DND-41 (cell line): ENCODE data around the gene SLC2A6.

Source experiments
- ATAC-seq: fragments of 200-7000 bp; cut with Tn5 transposase; 3 replicates; pipeline ENCODE4 v1.9.1; 2021; ENCODE audit warnings: low read depth; ENCODE audit not compliant: insufficient read depth
- DNase-seq: peaks from one replicate; pipeline ENCODE4 v3.0.0-alpha.2; 2020
- H2AFZ ChIP-seq: 2 replicates; pipeline ENCODE4 v1.6.0; 2012; ENCODE audit warnings: low read depth, low read length
- H3K27ac ChIP-seq: 2 replicates; pipeline ENCODE4 v1.5.1; 2012; ENCODE audit warnings: low read length, inconsistent platforms
- H3K27me3 ChIP-seq: fragments of 200-600 bp; sonication (generic); 2 replicates; pipeline ENCODE4 v1.6.0; 2012; ENCODE audit warnings: low read length, mild to moderate bottlenecking, inconsistent platforms; ENCODE audit not compliant: insufficient read depth, poor library complexity
- H3K36me3 ChIP-seq: 2 replicates; pipeline ENCODE4 v1.5.1; 2012; ENCODE audit warnings: low read length, inconsistent platforms; ENCODE audit not compliant: insufficient read depth
- H3K4me1 ChIP-seq: 2 replicates; pipeline ENCODE4 v1.5.1; 2012; ENCODE audit warnings: mild to moderate bottlenecking, low read length; ENCODE audit not compliant: insufficient read depth
- H3K4me2 ChIP-seq: 2 replicates; pipeline ENCODE4 v1.6.0; 2012; ENCODE audit warnings: mild to moderate bottlenecking, moderate library complexity, low read length, inconsistent platforms; ENCODE audit not compliant: insufficient read depth
- H3K4me3 ChIP-seq, 2 experiments: fragments of 200-600 bp in 1 of 2; shearing (Covaris generic) in 1 of 2; 2 replicates each; pipeline ENCODE4 v1.5.1; 2012 to 2016; ENCODE audit warnings: inconsistent platforms in 2 of 2, low read length in 2 of 2, mild to moderate bottlenecking in 2 of 2, low read depth in 1 of 2, moderate library complexity in 1 of 2
- H3K79me2 ChIP-seq: 2 replicates; pipeline ENCODE4 v1.6.0; 2012; ENCODE audit warnings: low read length, inconsistent platforms; ENCODE audit not compliant: insufficient read depth
- H3K9ac ChIP-seq: 2 replicates; pipeline ENCODE4 v1.6.0; 2012; ENCODE audit warnings: low read depth, mild to moderate bottlenecking, inconsistent platforms, low read length, moderate library complexity
- H3K9me3 ChIP-seq: 2 replicates; pipeline ENCODE4 v1.5.1; 2012; ENCODE audit warnings: low read length, moderate library complexity, mild to moderate bottlenecking, inconsistent platforms; ENCODE audit not compliant: insufficient read depth, severe bottlenecking
- H4K20me1 ChIP-seq: 2 replicates; pipeline ENCODE4 v1.6.0; 2012; ENCODE audit warnings: low read length; ENCODE audit not compliant: insufficient read depth
- EZH2 ChIP-seq: IDR thresholded peaks from 3 replicates; pipeline ENCODE4 v1.6.1; 2012; ENCODE audit warnings: borderline replicate concordance, low read depth, mild to moderate bottlenecking, moderate library complexity, low read length, inconsistent platforms; ENCODE audit not compliant: severe bottlenecking
- TF ChIP-seq, protein P1 (sequence below): IDR thresholded peaks from 2 replicates; pipeline ENCODE4 v1.5.1; 2012; ENCODE audit warnings: borderline replicate concordance, low read length, moderate library complexity, mild to moderate bottlenecking; ENCODE audit not compliant: poor library complexity, severe bottlenecking; ENCODE audit errors: extremely low read depth

Gene SLC2A6

DNA sequence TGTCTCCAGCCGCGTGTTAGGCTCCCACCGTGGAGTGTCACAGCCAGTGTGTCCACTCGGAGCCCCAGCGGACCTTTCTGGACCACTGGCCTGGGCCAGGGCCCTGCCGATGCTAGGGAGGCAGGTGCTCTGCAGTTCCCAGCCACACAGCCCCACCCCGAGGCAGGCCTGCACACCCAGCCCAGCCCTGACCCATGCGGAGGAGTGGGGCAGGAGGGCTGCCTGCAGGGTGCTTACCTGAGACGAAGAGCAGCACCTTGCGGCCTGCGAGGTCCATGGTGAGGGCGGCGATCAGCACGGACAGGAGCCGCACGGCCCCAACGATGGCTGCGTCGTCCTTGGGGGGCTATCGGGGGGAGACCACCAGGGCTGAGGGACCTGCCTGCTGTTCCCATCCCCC lies 5.2 kb downstream of the SLC2A6 start:
- peaks cover 24% of the 10 kb centered on the region for H3K36me3 ChIP-seq
- H3K27ac ChIP-seq: no peak overlapping the region

GRCh38 chr9:133472753-133473378 lies 6.0 kb downstream of the SLC2A6 start:
- no peak for DNase-seq
- Histone ChIP-seq H3K9ac (no peak overlapping the region), H3K4me2 (no peak overlapping the region), H3K27me3 (no peaks in the 10 kb centered on the region), H3K4me1 (peaks cover 5% of the 10 kb centered on the region), H3K36me3 (peaks cover 24% of the 10 kb centered on the region), H3K9me3 (no peaks in the 10 kb centered on the region), H4K20me1 (no peaks in the 10 kb centered on the region; the same call in 1 of the 2 replicates), H2AFZ (no peak overlapping the region), H3K4me3 (no peak overlapping the region), H3K27ac (no peak overlapping the region), H3K79me2 (no peaks in the 10 kb centered on the region)
- no peak for TF ChIP-seq EZH2
- TF ChIP-seq, protein P1, sequence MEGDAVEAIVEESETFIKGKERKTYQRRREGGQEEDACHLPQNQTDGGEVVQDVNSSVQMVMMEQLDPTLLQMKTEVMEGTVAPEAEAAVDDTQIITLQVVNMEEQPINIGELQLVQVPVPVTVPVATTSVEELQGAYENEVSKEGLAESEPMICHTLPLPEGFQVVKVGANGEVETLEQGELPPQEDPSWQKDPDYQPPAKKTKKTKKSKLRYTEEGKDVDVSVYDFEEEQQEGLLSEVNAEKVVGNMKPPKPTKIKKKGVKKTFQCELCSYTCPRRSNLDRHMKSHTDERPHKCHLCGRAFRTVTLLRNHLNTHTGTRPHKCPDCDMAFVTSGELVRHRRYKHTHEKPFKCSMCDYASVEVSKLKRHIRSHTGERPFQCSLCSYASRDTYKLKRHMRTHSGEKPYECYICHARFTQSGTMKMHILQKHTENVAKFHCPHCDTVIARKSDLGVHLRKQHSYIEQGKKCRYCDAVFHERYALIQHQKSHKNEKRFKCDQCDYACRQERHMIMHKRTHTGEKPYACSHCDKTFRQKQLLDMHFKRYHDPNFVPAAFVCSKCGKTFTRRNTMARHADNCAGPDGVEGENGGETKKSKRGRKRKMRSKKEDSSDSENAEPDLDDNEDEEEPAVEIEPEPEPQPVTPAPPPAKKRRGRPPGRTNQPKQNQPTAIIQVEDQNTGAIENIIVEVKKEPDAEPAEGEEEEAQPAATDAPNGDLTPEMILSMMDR: no peak
- no peak for ATAC-seq

More for the DNA sequence above, 5.2 kb downstream of the SLC2A6 start:
- Histone ChIP-seq H3K79me2 (0 out of 2 replicates have a peak, but pooled peaks cover 3% of the 10 kb centered on the region), H4K20me1 (no peaks in the 10 kb centered on the region), H3K4me3 (no peak overlapping the region), H2AFZ (no peak overlapping the region), H3K4me2 (no peak overlapping the region), H3K27me3 (no peaks in the 10 kb centered on the region), H3K9ac (no peak overlapping the region), H3K4me1 (peaks cover 14% of the 10 kb centered on the region), H3K9me3 (no peaks in the 10 kb centered on the region)
- TF ChIP-seq, protein P1: no peak
- no peak for TF ChIP-seq EZH2
- ATAC-seq (no peak), DNase-seq (no peak)

DNA sequence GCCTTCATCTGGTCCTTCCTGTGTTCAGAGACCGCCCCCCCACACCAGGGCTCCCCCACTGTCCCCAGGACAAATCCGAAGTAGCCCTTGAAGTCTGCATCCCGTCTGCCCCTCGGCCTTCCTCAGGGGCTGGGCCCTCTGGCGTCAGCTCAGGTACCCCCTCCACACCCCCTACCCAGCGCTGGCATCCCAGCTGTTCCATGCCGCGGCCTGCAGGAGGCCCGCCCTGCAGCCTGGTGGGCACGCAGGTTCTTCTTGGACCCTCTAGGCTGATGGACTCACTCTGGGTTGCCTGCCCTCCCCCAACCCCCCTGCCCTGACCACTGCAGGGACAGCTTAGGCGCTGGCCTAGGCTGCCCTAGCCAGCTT lies 6.6 kb downstream of the SLC2A6 start:
- no peak overlapping the region for H3K9ac ChIP-seq
- H3K79me2 ChIP-seq: no peaks in the 10 kb centered on the region
- H3K4me3 ChIP-seq: no peak overlapping the region
- H4K20me1 ChIP-seq: no peaks in the 10 kb centered on the region; the same call in 1 of the 2 replicates
- H3K27me3 ChIP-seq: no peaks in the 10 kb centered on the region
- TF ChIP-seq, protein P1: no peak
- no peak for TF ChIP-seq EZH2
- DNase-seq: no peak
- peaks cover 24% of the 10 kb centered on the region for H3K36me3 ChIP-seq
- H3K4me1 ChIP-seq: no peaks in the 10 kb centered on the region
- ATAC-seq: no peak
- H3K4me2 ChIP-seq: no peak overlapping the region
- H3K27ac ChIP-seq: no peak overlapping the region
- no peaks in the 10 kb centered on the region for H3K9me3 ChIP-seq
- H2AFZ ChIP-seq: no peak overlapping the region
